ENCODE measurements around the gene PPP2R2D.

PPP2R2D gene

GRCh38 chr10:131968949-131969348, 68.1 kb downstream of the PPP2R2D start:
- Histone ChIP-seq H3K4me3 (ENCODE audit: low read depth, low read length) (no peak overlapping the region), H3K27ac (no peak overlapping the region), H3K36me3 (peaks cover 47% of the 10 kb centered on the region), H3K27me3 (ENCODE audit: insufficient read depth, low read depth, severe bottlenecking) (no peaks in the 10 kb centered on the region), H3K9me3 (ENCODE audit: severe bottlenecking) (no peaks in the 10 kb centered on the region)
- no peak for DNase-seq
- TF ChIP-seq CTCF (IDR thresholded peaks at IDR 0.05; ENCODE audit: low read depth, low read length): no peak

GRCh38 chr10:131970946-131971345, 70.1 kb downstream of the PPP2R2D start:
- no peak for TF ChIP-seq CTCF (IDR thresholded peaks at IDR 0.05; ENCODE audit: low read depth, low read length)
- H3K36me3 ChIP-seq: peaks cover 45% of the 10 kb centered on the region
- H3K9me3 ChIP-seq (ENCODE audit: severe bottlenecking): no peaks in the 10 kb centered on the region
- no peak for DNase-seq
- H3K27ac ChIP-seq: no peak overlapping the region
- H3K4me3 ChIP-seq (ENCODE audit: low read depth, low read length): no peak overlapping the region
- H3K27me3 ChIP-seq (ENCODE audit: insufficient read depth, low read depth, severe bottlenecking): no peaks in the 10 kb centered on the region

GRCh38 chr10:131971591-131971990, 70.8 kb downstream of the PPP2R2D start:
- Histone ChIP-seq H3K27ac (no peak overlapping the region), H3K36me3 (peaks cover 44% of the 10 kb centered on the region), H3K27me3 (ENCODE audit: insufficient read depth, low read depth, severe bottlenecking) (no peaks in the 10 kb centered on the region), H3K9me3 (ENCODE audit: severe bottlenecking) (no peaks in the 10 kb centered on the region), H3K4me3 (ENCODE audit: low read depth, low read length) (no peak overlapping the region)
- no peak for DNase-seq
- TF ChIP-seq CTCF (IDR thresholded peaks at IDR 0.05; ENCODE audit: low read depth, low read length): no peak

GRCh38 chr10:131972474-131973071, 71.8 kb downstream of the PPP2R2D start:
- no peak for TF ChIP-seq CTCF (IDR thresholded peaks at IDR 0.05; ENCODE audit: low read depth, low read length)
- Histone ChIP-seq H3K9me3 (ENCODE audit: severe bottlenecking) (no peaks in the 10 kb centered on the region), H3K27me3 (ENCODE audit: insufficient read depth, low read depth, severe bottlenecking) (no peaks in the 10 kb centered on the region), H3K4me3 (ENCODE audit: low read depth, low read length) (no peak overlapping the region), H3K27ac (no peak overlapping the region), H3K36me3 (peaks cover 42% of the 10 kb centered on the region)
- DNase-seq: no peak

GRCh38 chr10:131973160-131973951, 72.5 kb downstream of the PPP2R2D start:
- Histone ChIP-seq H3K36me3 (peaks cover 40% of the 10 kb centered on the region), H3K4me3 (ENCODE audit: low read depth, low read length) (no peak overlapping the region), H3K27me3 (ENCODE audit: insufficient read depth, low read depth, severe bottlenecking) (no peaks in the 10 kb centered on the region), H3K27ac (no peak overlapping the region), H3K9me3 (ENCODE audit: severe bottlenecking) (no peaks in the 10 kb centered on the region)
- TF ChIP-seq CTCF (IDR thresholded peaks at IDR 0.05; ENCODE audit: low read depth, low read length): no peak
- DNase-seq: no peak
